ENCODE results near the gene GRAMD1B.
"Not testable (repeated sequence)": the region's sequence is repeated elsewhere in the genome, so short reads cannot be mapped to it uniquely, and the experiment has no call there.

GRAMD1B gene

GRCh38 chr11:123653827-123654565 lies 223.9 kb downstream of the GRAMD1B start:
- DNase-seq, result no peak

DNA sequence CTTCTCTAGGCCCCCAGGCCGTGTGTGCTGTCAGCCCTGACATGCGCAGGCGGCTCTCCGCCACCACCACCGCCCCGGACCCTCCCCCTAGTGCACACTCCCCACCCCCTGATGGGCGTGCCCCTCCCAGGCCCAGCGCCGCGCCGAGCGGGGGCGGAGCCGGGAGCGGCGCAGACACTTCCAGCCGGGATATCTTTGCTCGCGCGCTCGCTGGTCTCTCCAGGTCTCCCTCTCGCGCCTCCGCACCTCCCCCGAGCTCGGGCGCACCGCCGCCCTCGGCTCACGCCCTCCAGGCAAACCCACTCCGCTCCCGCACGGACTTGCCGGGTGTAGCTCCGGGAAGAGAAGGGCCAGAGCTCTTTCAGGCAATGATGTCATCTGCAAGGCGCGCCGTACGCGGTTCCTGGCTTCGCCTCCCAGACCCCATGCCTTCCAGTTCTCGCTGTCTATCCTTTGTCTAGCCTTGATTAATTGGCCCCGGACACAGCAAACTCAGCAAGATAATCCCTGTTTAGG lies 224.6 kb downstream of the GRAMD1B start, which contains the start of gene SCN3B:
SCN3B (minus strand) TSS at position 59 of the 516 bp plus-strand sequence. CDS start 823 bp downstream, outside the sequence.
- peak; percentile 40 for DNase-seq

GRCh38 chr11:123659311-123659710 lies 229.2 kb downstream of the GRAMD1B start:
- DNase-seq, result no peak

DNA sequence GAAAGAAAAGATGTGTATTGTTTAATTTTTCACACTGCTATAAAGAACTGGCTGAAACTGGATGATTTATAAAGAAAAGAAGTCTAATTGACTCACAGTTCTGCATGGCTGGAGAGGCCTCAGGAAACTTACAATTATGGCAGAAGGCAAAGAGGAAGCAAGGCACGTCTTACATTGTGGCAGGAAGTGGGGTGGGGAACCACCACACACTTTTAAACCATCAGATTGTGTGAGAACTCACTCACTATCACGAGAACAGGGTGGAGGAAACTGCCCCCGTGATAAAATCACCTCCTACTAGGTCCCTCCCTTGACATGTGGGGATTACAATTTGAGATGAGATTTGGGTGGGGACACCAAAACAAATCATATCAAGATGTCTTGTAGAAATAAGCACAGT lies 229.9 kb downstream of the GRAMD1B start:
- not testable (repeated sequence) for DNase-seq

DNA sequence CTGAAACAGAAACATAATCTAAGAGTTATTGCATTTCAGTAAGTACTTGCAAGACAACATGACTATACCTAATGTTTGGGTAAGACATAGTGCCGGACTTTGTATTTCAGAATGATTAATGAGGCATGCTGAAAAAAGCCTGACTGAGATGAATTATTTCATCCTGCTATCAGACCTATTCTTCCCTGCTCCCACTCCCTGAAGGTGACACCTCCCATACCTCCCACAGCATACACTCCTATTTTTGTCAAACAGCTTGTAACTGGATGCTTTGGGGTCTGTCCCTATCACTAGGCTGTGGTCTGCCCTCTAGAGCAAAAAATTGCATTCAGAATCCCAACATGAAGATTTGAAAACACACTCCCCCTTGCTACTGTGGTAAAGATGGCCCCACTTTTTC lies 235.2 kb downstream of the GRAMD1B start:
- no peak for DNase-seq

- DNase-seq, result no peak
These were observed 240.0 kb downstream of the GRAMD1B start for GRCh38 chr11:123670081-123670480.

- no peak for DNase-seq
These were observed 241.5 kb downstream of the GRAMD1B start for GRCh38 chr11:123671534-123671933.

DNA sequence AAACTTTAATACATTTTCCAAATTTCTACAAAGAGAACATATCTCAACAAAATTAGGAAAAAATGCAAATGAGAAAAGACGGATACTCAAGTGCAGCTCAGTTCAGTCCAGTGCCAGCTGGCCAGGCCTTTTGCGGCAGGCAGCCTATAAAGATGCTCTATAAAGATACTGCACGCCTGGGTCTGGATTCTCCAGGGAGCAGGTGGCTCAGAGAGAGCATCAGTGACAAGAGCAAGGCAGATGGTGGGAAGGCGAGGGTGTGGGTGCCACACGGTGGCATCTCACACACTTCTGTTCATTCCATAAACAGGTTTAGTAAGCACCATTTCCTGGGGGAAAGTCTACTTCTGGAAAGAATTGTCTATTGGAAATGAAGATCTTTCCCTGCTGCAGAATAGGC lies 242.5 kb downstream of the GRAMD1B start:
- peak; percentile 30 for DNase-seq

DNA sequence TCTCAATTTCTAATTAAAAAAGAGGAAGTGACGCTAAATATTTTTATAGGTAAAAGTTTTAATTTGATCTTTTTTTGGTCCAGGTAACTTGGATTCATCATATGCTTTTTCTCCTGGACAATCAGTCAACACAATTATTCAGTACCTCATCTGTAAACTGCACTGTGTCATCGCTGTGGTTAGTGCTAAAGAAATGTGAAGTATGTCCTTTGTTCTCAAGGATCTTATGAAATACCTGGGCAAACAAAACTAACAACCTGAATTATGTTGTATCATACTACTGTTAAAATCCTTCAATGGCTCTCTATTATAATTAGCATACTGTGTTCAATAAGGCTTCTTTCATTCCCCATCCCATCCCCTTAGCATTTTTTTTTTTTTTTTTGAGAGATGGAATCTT lies 244.2 kb downstream of the GRAMD1B start:
- DNase-seq, result no peak

Data from NCI-H1694 (cell line).